SU-DHL-6 (cell line): Measurements from ENCODE around the gene TNFAIP1.
"Not testable (repeated sequence)": the region's sequence is repeated elsewhere in the genome, so short reads cannot be mapped to it uniquely, and the experiment has no call there.

ENCODE experiments used
- H2AFZ ChIP-seq: fragments of 200-600 bp; sonication (generic); 2 replicates; pipeline ENCODE4 v1.6.1; 2014; ENCODE audit warnings: low read depth, mild to moderate bottlenecking, moderate library complexity, mixed read lengths, antibody characterized with exemption, low read length; ENCODE audit not compliant: severe bottlenecking
- H3F3A ChIP-seq: fragments of 200-600 bp; shearing (Covaris generic); 2 replicates; pipeline ENCODE4 v1.6.0; 2016; ENCODE audit warnings: antibody characterized with exemption, mild to moderate bottlenecking; ENCODE audit not compliant: insufficient read depth
- H3K27ac ChIP-seq: fragments of 200-600 bp; sonication (generic); 2 replicates; pipeline ENCODE4 v1.5.1; 2016; ENCODE audit warnings: low read depth, mild to moderate bottlenecking, low read length, moderate library complexity, mixed read lengths
- H3K27me3 ChIP-seq: fragments of 200-600 bp; sonication (generic), shearing (Covaris generic); 2 replicates; pipeline ENCODE4 v1.6.0; 2014; ENCODE audit warnings: mild to moderate bottlenecking, low read length
- H3K36me3 ChIP-seq: fragments of 200-600 bp; sonication (generic); 2 replicates; pipeline ENCODE4 v1.6.1; 2014; ENCODE audit warnings: mild to moderate bottlenecking, low read length, mixed read lengths
- H3K4me2 ChIP-seq: fragments of 300-600, 200-600 bp; shearing (Covaris generic), sonication (generic); 2 replicates; pipeline ENCODE4 v1.6.0; 2014; ENCODE audit warnings: low read length, low read depth, mild to moderate bottlenecking; ENCODE audit not compliant: poor library complexity, severe bottlenecking
- H3K4me3 ChIP-seq: fragments of 200-600 bp; sonication (generic); 2 replicates; pipeline ENCODE4 v1.5.1; 2014; ENCODE audit warnings: antibody characterized with exemption, low read length, mild to moderate bottlenecking, mixed read lengths; ENCODE audit not compliant: insufficient read depth, poor library complexity, severe bottlenecking
- H3K79me2 ChIP-seq: fragments of 200-600 bp; sonication (generic); 2 replicates; pipeline ENCODE4 v1.6.1; 2014; ENCODE audit warnings: mild to moderate bottlenecking, low read length, moderate library complexity; ENCODE audit not compliant: insufficient read depth
- H3K9ac ChIP-seq: fragments of 200-600 bp; sonication (generic); 2 replicates; pipeline ENCODE4 v1.7.0; 2014; ENCODE audit warnings: mild to moderate bottlenecking, low read length
- H3K9me2 ChIP-seq: fragments of 200-600 bp; sonication (generic); replicated peaks from 2 replicates; pipeline ENCODE4 v1.6.1; 2014; ENCODE audit warnings: low read length; ENCODE audit not compliant: insufficient read depth
- H3K9me3 ChIP-seq: fragments of 200-600 bp; sonication (generic); 2 replicates; pipeline ENCODE4 v1.6.1; 2014; ENCODE audit warnings: low read length, mixed read lengths; ENCODE audit not compliant: insufficient read depth
- H4K20me1 ChIP-seq: fragments of 200-600 bp; sonication (generic); 2 replicates; pipeline ENCODE4 v1.6.1; 2014; ENCODE audit warnings: low read depth, mild to moderate bottlenecking, antibody characterized with exemption, low read length, moderate library complexity, mixed read lengths
- CTCF ChIP-seq: fragments of 200-600 bp; sonication (generic); IDR thresholded peaks from one replicate; pipeline ENCODE4 v1.5.1; 2017; ENCODE audit warnings: antibody characterized with exemption, mild to moderate bottlenecking, low read length, moderate library complexity; ENCODE audit not compliant: insufficient read depth, poor library complexity, severe bottlenecking
- EZH2phosphoT487 ChIP-seq: fragments of 200-600 bp; sonication (generic), shearing (Covaris generic); conservative IDR thresholded peaks from 2 replicates; pipeline ENCODE4 v1.6.1; 2018; ENCODE audit warnings: mild to moderate bottlenecking, antibody characterized with exemption, low read length, moderate library complexity, mixed read lengths

TNFAIP1 gene

GRCh38 chr17:28291780-28292330 is 43.7 kb upstream of the TNFAIP1 start:
- Histone ChIP-seq H4K20me1 (no peaks in the 10 kb centered on the region), H3K27me3 (no peaks in the 10 kb centered on the region), H3K4me2 (no peak overlapping the region), H3K9ac (no peak overlapping the region), H3K79me2 (no peaks in the 10 kb centered on the region), H3F3A (no peaks in the 10 kb centered on the region), H2AFZ (no peak overlapping the region), H3K36me3 (no peaks in the 10 kb centered on the region), H3K4me3 (no peak overlapping the region), H3K9me3 (no peaks in the 10 kb centered on the region), H3K27ac (no peak overlapping the region), H3K9me2 (no peaks in the 10 kb centered on the region)
- TF ChIP-seq EZH2phosphoT487 (no peak), CTCF (no peak)

- H3K27ac ChIP-seq = not testable (repeated sequence)
Observed at GRCh38 chr17:28292878-28293277, 42.7 kb upstream of the TNFAIP1 start.

GRCh38 chr17:28293994-28294393 is 41.6 kb upstream of the TNFAIP1 start:
- Histone ChIP-seq H4K20me1 (no peaks in the 10 kb centered on the region), H3K27me3 (no peaks in the 10 kb centered on the region), H3K9ac (no peak overlapping the region), H2AFZ (no peak overlapping the region), H3K4me2 (no peak overlapping the region), H3K36me3 (no peaks in the 10 kb centered on the region), H3F3A (no peaks in the 10 kb centered on the region), H3K4me3 (no peak overlapping the region), H3K9me3 (no peaks in the 10 kb centered on the region), H3K9me2 (no peaks in the 10 kb centered on the region), H3K79me2 (no peaks in the 10 kb centered on the region), H3K27ac (no peak overlapping the region)
- no peak for TF ChIP-seq CTCF
- TF ChIP-seq EZH2phosphoT487 = no peak

More at GRCh38 chr17:28292878-28293277, 42.7 kb upstream of the TNFAIP1 start:
- not testable (repeated sequence) for H3K27me3 ChIP-seq, H2AFZ ChIP-seq, H3F3A ChIP-seq, H4K20me1 ChIP-seq, H3K79me2 ChIP-seq, H3K9me3 ChIP-seq, H3K9ac ChIP-seq, H3K4me2 ChIP-seq, H3K36me3 ChIP-seq, H3K4me3 ChIP-seq, H3K9me2 ChIP-seq

- Histone ChIP-seq H3K9me2 (no peaks in the 10 kb centered on the region), H3F3A (no peaks in the 10 kb centered on the region), H3K4me2 (no peak overlapping the region), H3K36me3 (no peaks in the 10 kb centered on the region), H3K27me3 (no peaks in the 10 kb centered on the region), H3K9ac (no peak overlapping the region), H4K20me1 (no peaks in the 10 kb centered on the region), H3K27ac (no peak overlapping the region), H3K79me2 (no peaks in the 10 kb centered on the region), H3K4me3 (no peak overlapping the region), H2AFZ (no peak overlapping the region), H3K9me3 (no peaks in the 10 kb centered on the region)
- TF ChIP-seq CTCF (no peak), EZH2phosphoT487 (no peak)
Observed at GRCh38 chr17:28295677-28296578, 39.6 kb upstream of the TNFAIP1 start.
